Loucy (cell line): ENCODE data around the gene TLE2.

Experiments used
- H2AFZ ChIP-seq: fragments of 200-600 bp; sonication (generic); 2 replicates; pipeline ENCODE4 v1.6.0; 2016; ENCODE audit warnings: antibody characterized with exemption, mild to moderate bottlenecking, low read length, moderate library complexity
- H3F3A ChIP-seq: fragments of 200-600 bp; 2 replicates; pipeline ENCODE4 v1.6.0; 2016; ENCODE audit warnings: antibody characterized with exemption, low read depth, mild to moderate bottlenecking
- H3K27me3 ChIP-seq: fragments of 200-600 bp; sonication (generic); 2 replicates; pipeline ENCODE4 v1.6.1; 2014; ENCODE audit warnings: low read length, mild to moderate bottlenecking; ENCODE audit not compliant: insufficient read depth, poor library complexity, severe bottlenecking
- H3K36me3 ChIP-seq: fragments of 200-600 bp; sonication (generic); 2 replicates; pipeline ENCODE4 v1.6.1; 2016; ENCODE audit warnings: low read length; ENCODE audit not compliant: insufficient read depth
- H3K4me1 ChIP-seq: fragments of 200-600 bp; sonication (generic); 2 replicates; pipeline ENCODE4 v1.5.1; 2014; ENCODE audit warnings: low read length, mild to moderate bottlenecking; ENCODE audit not compliant: insufficient read depth, poor library complexity, severe bottlenecking
- H3K4me2 ChIP-seq: fragments of 200-600 bp; sonication (generic); 2 replicates; pipeline ENCODE4 v1.6.0; 2014; ENCODE audit warnings: antibody characterized with exemption, low read length, low read depth, mild to moderate bottlenecking; ENCODE audit not compliant: poor library complexity, severe bottlenecking
- H3K4me3 ChIP-seq: fragments of 200-600 bp; sonication (generic); 2 replicates; pipeline ENCODE4 v1.5.1; 2014; ENCODE audit warnings: low read length, mild to moderate bottlenecking, mixed read lengths; ENCODE audit not compliant: poor library complexity, severe bottlenecking
- H3K79me2 ChIP-seq: fragments of 200-600 bp; sonication (generic); 2 replicates; pipeline ENCODE4 v1.6.1; 2014; ENCODE audit warnings: low read length; ENCODE audit not compliant: insufficient read depth
- H3K9ac ChIP-seq: fragments of 200-600 bp; sonication (generic); 2 replicates; pipeline ENCODE4 v1.6.0; 2014; ENCODE audit warnings: mild to moderate bottlenecking, low read depth, low read length, moderate library complexity; ENCODE audit not compliant: poor library complexity, severe bottlenecking
- H3K9me2 ChIP-seq: fragments of 200-600 bp; sonication (generic); replicated peaks from 2 replicates; pipeline ENCODE4 v1.6.1; 2016; ENCODE audit warnings: low read depth, low read length, mixed read lengths
- H3K9me3 ChIP-seq: fragments of 200-600 bp; sonication (generic); 2 replicates; pipeline ENCODE4 v1.6.1; 2014; ENCODE audit warnings: mild to moderate bottlenecking, antibody characterized with exemption, low read length, low read depth; ENCODE audit not compliant: insufficient read depth
- H4K20me1 ChIP-seq: fragments of 200-600 bp; sonication (generic); 2 replicates; pipeline ENCODE4 v1.6.0; 2014; ENCODE audit warnings: antibody characterized with exemption, low read length, mild to moderate bottlenecking; ENCODE audit not compliant: insufficient read depth, poor library complexity, severe bottlenecking
- CTCF ChIP-seq: fragments of 200-600 bp; sonication (generic); conservative IDR thresholded peaks from 2 replicates; pipeline ENCODE4 v1.5.1; 2014; ENCODE audit warnings: mild to moderate bottlenecking, antibody characterized with exemption, low read length
- EZH2phosphoT487 ChIP-seq: fragments of 200-600 bp; IDR thresholded peaks from 2 replicates; pipeline ENCODE4 v1.6.1; 2018; ENCODE audit warnings: antibody characterized with exemption, mild to moderate bottlenecking, moderate library complexity, borderline replicate concordance

The TLE2 gene

GRCh38 chr19:2982561-2982960 lies 46.5 kb downstream of the TLE2 start:
- Histone ChIP-seq H2AFZ (no peak overlapping the region), H3F3A (no peaks in the 10 kb centered on the region), H3K4me1 (peaks cover 11% of the 10 kb centered on the region), H3K36me3 (no peaks in the 10 kb centered on the region), H3K4me3 (no peak overlapping the region), H3K9me3 (no peaks in the 10 kb centered on the region), H3K9me2 (no peaks in the 10 kb centered on the region), H3K9ac (no peak overlapping the region), H3K4me2 (no peak overlapping the region), H3K79me2 (no peaks in the 10 kb centered on the region), H4K20me1 (no peaks in the 10 kb centered on the region), H3K27me3 (no peaks in the 10 kb centered on the region)
- TF ChIP-seq CTCF, result no peak
- no peak for TF ChIP-seq EZH2phosphoT487

- Histone ChIP-seq H3K4me1 (peaks cover 13% of the 10 kb centered on the region), H3K9me2 (no peaks in the 10 kb centered on the region), H3K27me3 (no peaks in the 10 kb centered on the region)
Observed at GRCh38 chr19:2981898-2982297, 47.2 kb downstream of the TLE2 start.

GRCh38 chr19:2978772-2979171 lies 50.3 kb downstream of the TLE2 start:
- no peaks in the 10 kb centered on the region for H3K27me3 ChIP-seq

More at GRCh38 chr19:2981898-2982297, 47.2 kb downstream of the TLE2 start:
- Histone ChIP-seq H3K4me3 (no peak overlapping the region), H4K20me1 (no peaks in the 10 kb centered on the region), H3K4me2 (no peak overlapping the region), H3K79me2 (no peaks in the 10 kb centered on the region), H3K9me3 (no peaks in the 10 kb centered on the region), H3K36me3 (no peaks in the 10 kb centered on the region), H3K9ac (no peak overlapping the region), H2AFZ (no peak overlapping the region), H3F3A (no peaks in the 10 kb centered on the region)
- TF ChIP-seq CTCF, result no peak
- TF ChIP-seq EZH2phosphoT487, result no peak

More at GRCh38 chr19:2978772-2979171, 50.3 kb downstream of the TLE2 start:
- Histone ChIP-seq H3K79me2 (no peaks in the 10 kb centered on the region), H3K9me2 (no peaks in the 10 kb centered on the region), H3K9me3 (no peaks in the 10 kb centered on the region), H4K20me1 (no peaks in the 10 kb centered on the region), H3K9ac (no peak overlapping the region), H3K36me3 (no peaks in the 10 kb centered on the region), H3K4me3 (no peak overlapping the region), H2AFZ (no peak overlapping the region), H3F3A (no peaks in the 10 kb centered on the region; the same call in 1 of the 2 replicates), H3K4me2 (no peak overlapping the region), H3K4me1 (peaks cover 20% of the 10 kb centered on the region)
- TF ChIP-seq EZH2phosphoT487, result no peak
- no peak for TF ChIP-seq CTCF
